ENCODE data around the gene CMTM3. TPM values are rescaled to one million over a fixed set of nuclear protein-coding genes. Genes with fewer than 3 reads are reported as not detected.

The CMTM3 gene
- total and polyA plus RNA-seq, 2 of the 4 experiments (the other 2 are of a cell fraction), result 4.5 to 35.5 TPM

- intact Hi-C loops (cut with micrococcal nuclease) (no loop called here), in situ Hi-C loops (cut with MboI; ENCODE audit: low sequenced_read_pairs) (no loop called here), dilution Hi-C loops (cut with HindIII; ENCODE audit: low sequenced_read_pairs, unreplicated experiment) (no loop called here)
- Histone ChIP-seq H3K9me1 (ENCODE audit: insufficient read depth, low read length) (peaks cover 5% of the 10 kb centered on the region), H4K20me1 (ENCODE audit: insufficient read depth, low read length) (peaks cover 4% of the 10 kb centered on the region; the same call in 1 of the 2 replicates), H3K14ac (replicated peaks; ENCODE audit: low read depth, low read length) (no peak overlapping the region), H3K27ac (ENCODE audit: insufficient read depth, low read length) (no peak overlapping the region), H2AFZ (replicated peaks; ENCODE audit: low read length, poor library complexity) (no peak overlapping the region), H3K4ac (ENCODE audit: low read depth, low read length) (no peak overlapping the region), H3K27me3 (ENCODE audit: control insufficient read depth, insufficient read depth, low read length) (peaks cover 19% of the 10 kb centered on the region), H3K4me3 (ENCODE audit: insufficient read depth, low read depth, low read length) (no peak overlapping the region), H2BK5ac (ENCODE audit: low read depth, low read length, poor library complexity, severe bottlenecking) (no peak overlapping the region), H3K23ac (ENCODE audit: low read depth, low read length) (no peak overlapping the region), H2BK120ac (ENCODE audit: low read depth, low read length) (no peak overlapping the region), H3K9ac (ENCODE audit: low read depth, low read length) (no peak overlapping the region), H3K4me1 (ENCODE audit: control insufficient read depth, insufficient read depth, low read length) (peaks cover 7% of the 10 kb centered on the region), H3K4me2 (ENCODE audit: low read depth, low read length) (no peak overlapping the region), H3K56ac (ENCODE audit: extremely low read depth, insufficient read depth, low read length) (no peak overlapping the region), H4K5ac (ENCODE audit: low read depth, low read length) (no peak overlapping the region), H4K91ac (ENCODE audit: insufficient read depth, low read depth, low read length) (no peak overlapping the region), H3K36me3 (ENCODE audit: control insufficient read depth, insufficient read depth, low read length) (peaks cover 2% of the 10 kb centered on the region; the same call in 1 of the 2 replicates), H2AK5ac (ENCODE audit: low read depth, low read length) (no peak overlapping the region), H2BK15ac (ENCODE audit: low read depth, low read length) (no peak overlapping the region), H3K79me1 (ENCODE audit: low read depth in 1 of 2, low read length in 2 of 2) (no peaks in the 10 kb centered on the region), H3K18ac (ENCODE audit: low read depth, low read length) (no peak overlapping the region), H2BK20ac (ENCODE audit: low read depth, low read length) (no peak overlapping the region), H2AK9ac (replicated peaks; ENCODE audit: low read depth, low read length, poor library complexity) (no peak overlapping the region), H4K8ac (ENCODE audit: low read depth in 2 of 2, low read length in 2 of 2) (no peak overlapping the region), H3K9me3 (ENCODE audit: control insufficient read depth, insufficient read depth, low read length) (no peaks in the 10 kb centered on the region)
- no peak for DNase-seq
- TF ChIP-seq MXI1 (IDR thresholded peaks at IDR 0.05; ENCODE audit: borderline replicate concordance, low read depth, low read length), result no peak
- no peak for TF ChIP-seq POLR2A (IDR thresholded peaks at IDR 0.05; ENCODE audit: low read depth, low read length)
- no peak for TF ChIP-seq MAFK (IDR thresholded peaks at IDR 0.05; ENCODE audit: low read depth, low read length)
- TF ChIP-seq RAD21 (IDR thresholded peaks at IDR 0.05; ENCODE audit: low read length), result no peak
- TF ChIP-seq CTCF (conservative IDR thresholded peaks at IDR 0.05; ENCODE audit: low read depth, low read length), result no peak
- no peak for TF ChIP-seq MAZ (IDR thresholded peaks at IDR 0.05; ENCODE audit: borderline replicate concordance, low read depth, low read length)
- no peak for TF ChIP-seq BHLHE40 (IDR thresholded peaks at IDR 0.05; ENCODE audit: low read depth, low read length)
- TF ChIP-seq RCOR1 (IDR thresholded peaks at IDR 0.05; ENCODE audit: insufficient replicate concordance, low read length), result no peak
- no peak for TF ChIP-seq CHD1 (IDR thresholded peaks at IDR 0.05; ENCODE audit: low read depth, low read length)
- TF ChIP-seq CEBPB (IDR thresholded peaks at IDR 0.05; ENCODE audit: low read depth, low read length), result no peak
- TF ChIP-seq, protein P1, sequence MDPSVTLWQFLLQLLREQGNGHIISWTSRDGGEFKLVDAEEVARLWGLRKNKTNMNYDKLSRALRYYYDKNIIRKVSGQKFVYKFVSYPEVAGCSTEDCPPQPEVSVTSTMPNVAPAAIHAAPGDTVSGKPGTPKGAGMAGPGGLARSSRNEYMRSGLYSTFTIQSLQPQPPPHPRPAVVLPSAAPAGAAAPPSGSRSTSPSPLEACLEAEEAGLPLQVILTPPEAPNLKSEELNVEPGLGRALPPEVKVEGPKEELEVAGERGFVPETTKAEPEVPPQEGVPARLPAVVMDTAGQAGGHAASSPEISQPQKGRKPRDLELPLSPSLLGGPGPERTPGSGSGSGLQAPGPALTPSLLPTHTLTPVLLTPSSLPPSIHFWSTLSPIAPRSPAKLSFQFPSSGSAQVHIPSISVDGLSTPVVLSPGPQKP (IDR thresholded peaks at IDR 0.05; ENCODE audit: borderline replicate concordance, low read depth, low read length), result no peak
- no peak for TF ChIP-seq RFX5 (IDR thresholded peaks at IDR 0.05; ENCODE audit: low read depth, low read length)
- TF ChIP-seq SMC3 (IDR thresholded peaks at IDR 0.05; ENCODE audit: low read depth, low read length), result no peak
- no peak for TF ChIP-seq FOS (IDR thresholded peaks at IDR 0.05; ENCODE audit: low read depth, low read length)
- no peak for TF ChIP-seq NFE2L2 (IDR thresholded peaks at IDR 0.05; ENCODE audit: low read depth, low read length)
- no peak for TF ChIP-seq USF2 (IDR thresholded peaks at IDR 0.05; ENCODE audit: low read depth, low read length)
- no TSS peak for BruUV-seq (replicated peaks)
- ChIA-PET POLR2A (ENCODE audit: unreplicated experiment) (no interaction called here), CTCF (no interaction called here)
- ATAC-seq (ENCODE audit: low read depth), result no peak
- WGBS, 2 experiments (ENCODE audit: extremely low coverage in 2 of 2, insufficient read length in 1 of 2), result no CpG with 5 or more reads among the region's 3 CpGs
These were observed 29.4 kb upstream of the CMTM3 start for GRCh38 chr16:66575060-66575459.
